A673 (cell line): ENCODE results near the gene TRPM3.

Experiments used
- EZH2 ChIP-seq: fragments of 200-600 bp; sonication (generic); IDR thresholded peaks from 2 replicates; pipeline ENCODE4 v1.6.1; 2017; ENCODE audit warnings: borderline replicate concordance, low read depth, mild to moderate bottlenecking, mixed read lengths, antibody characterized with exemption, low read length; ENCODE audit not compliant: poor library complexity, severe bottlenecking
- TF ChIP-seq, protein P1 (sequence below): fragments of 300-800, 200-600 bp; sonication (generic); conservative IDR thresholded peaks from 2 replicates; pipeline ENCODE4 v1.5.1; 2017; ENCODE audit warnings: low read depth, mild to moderate bottlenecking, antibody characterized with exemption, low read length, moderate library complexity, mixed read lengths

DNA sequence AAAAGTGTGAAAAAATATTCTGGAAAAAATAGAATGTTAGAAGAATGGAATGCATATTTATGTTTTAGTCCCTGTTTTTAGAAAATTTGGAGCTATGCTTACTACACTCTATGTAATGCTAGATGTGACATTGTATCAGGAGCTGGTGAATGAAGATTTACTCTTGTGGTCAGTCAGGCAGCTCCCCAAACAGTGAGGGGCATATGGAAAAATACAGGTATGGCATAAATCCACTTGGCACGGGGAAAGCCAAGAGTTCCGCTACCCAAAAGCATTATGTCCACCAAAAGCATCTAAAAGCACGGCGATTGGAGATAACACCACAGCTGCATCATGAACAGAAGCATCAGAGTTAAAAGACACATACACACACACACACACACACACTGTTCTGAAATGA lies 486.7 kb downstream of the TRPM3 start:
- TF ChIP-seq, protein P1, sequence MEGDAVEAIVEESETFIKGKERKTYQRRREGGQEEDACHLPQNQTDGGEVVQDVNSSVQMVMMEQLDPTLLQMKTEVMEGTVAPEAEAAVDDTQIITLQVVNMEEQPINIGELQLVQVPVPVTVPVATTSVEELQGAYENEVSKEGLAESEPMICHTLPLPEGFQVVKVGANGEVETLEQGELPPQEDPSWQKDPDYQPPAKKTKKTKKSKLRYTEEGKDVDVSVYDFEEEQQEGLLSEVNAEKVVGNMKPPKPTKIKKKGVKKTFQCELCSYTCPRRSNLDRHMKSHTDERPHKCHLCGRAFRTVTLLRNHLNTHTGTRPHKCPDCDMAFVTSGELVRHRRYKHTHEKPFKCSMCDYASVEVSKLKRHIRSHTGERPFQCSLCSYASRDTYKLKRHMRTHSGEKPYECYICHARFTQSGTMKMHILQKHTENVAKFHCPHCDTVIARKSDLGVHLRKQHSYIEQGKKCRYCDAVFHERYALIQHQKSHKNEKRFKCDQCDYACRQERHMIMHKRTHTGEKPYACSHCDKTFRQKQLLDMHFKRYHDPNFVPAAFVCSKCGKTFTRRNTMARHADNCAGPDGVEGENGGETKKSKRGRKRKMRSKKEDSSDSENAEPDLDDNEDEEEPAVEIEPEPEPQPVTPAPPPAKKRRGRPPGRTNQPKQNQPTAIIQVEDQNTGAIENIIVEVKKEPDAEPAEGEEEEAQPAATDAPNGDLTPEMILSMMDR = no peak
- TF ChIP-seq EZH2 = no peak
